Activated naive CD4-positive, alpha-beta T cell treated with anti-CD3 and anti-CD28 coated beads for 36 hours (primary cell): ENCODE measurements around the gene COL25A1. TPM values are rescaled to one million over a fixed set of nuclear protein-coding genes. Genes with fewer than 3 reads are reported as not detected.

ENCODE experiments used
- CTCF ChIA-PET: fragments of 350-600 bp; sonication (Branson Sonifier 250); formaldehyde crosslinking; loops from one replicate; lab custom pipeline; 2021; ENCODE audit warnings: antibody characterized with exemption; lab: Charles Lee
- DNase-seq: peaks from one replicate; pipeline ENCODE4 v3.0.0-alpha.2; 2020
- H3K27ac Mint-ChIP-seq: one replicate; pipeline ENCODE4 v1.8.0; 2021; ENCODE audit warnings: mild to moderate bottlenecking, mixed read lengths
- H3K27me3 Mint-ChIP-seq: one replicate; pipeline ENCODE4 v1.8.0; 2021; ENCODE audit warnings: low read depth, mixed read lengths
- H3K36me3 Mint-ChIP-seq: one replicate; pipeline ENCODE4 v1.8.0; 2021; ENCODE audit warnings: low read depth, mixed read lengths
- H3K4me1 Mint-ChIP-seq: one replicate; pipeline ENCODE4 v1.8.0; 2021; ENCODE audit warnings: low read depth, mixed read lengths
- H3K4me3 Mint-ChIP-seq: one replicate; pipeline ENCODE4 v1.8.0; 2021; ENCODE audit warnings: mild to moderate bottlenecking, moderate library complexity, mixed read lengths
- H3K9me3 Mint-ChIP-seq: one replicate; pipeline ENCODE4 v1.8.0; 2021; ENCODE audit warnings: mixed read lengths
- intact Hi-C: fragments of 100-400 bp; cut with micrococcal nuclease; formaldehyde crosslinking; loops from one replicate; pipeline ENCODE4 v1.15.1; 2023
- total RNA-seq, 2 experiments: library from RNA; stranded (reverse); gene quantifications; one replicate each; pipeline ENCODE4 v1.2.3, GENCODE V29; 2021

COL25A1 gene
- total RNA-seq, 2 experiments from 2014 or later, result not detected

- Mint-ChIP-seq H3K27me3 (no peaks in the 10 kb centered on the region), H3K4me3 (no peak overlapping the region), H3K9me3 (no peaks in the 10 kb centered on the region), H3K27ac (no peak overlapping the region), H3K4me1 (no peaks in the 10 kb centered on the region), H3K36me3 (no peaks in the 10 kb centered on the region)
- no peak for DNase-seq
- intact Hi-C loops, result no loop called here
- CTCF ChIA-PET, result no interaction called here
These were observed 249.2 kb downstream of the COL25A1 start for GRCh38 chr4:109053257-109053656.

GRCh38 chr4:109052821-109053220, 249.6 kb downstream of the COL25A1 start:
- no peak for DNase-seq
- Mint-ChIP-seq H3K4me1 (no peaks in the 10 kb centered on the region), H3K4me3 (no peak overlapping the region), H3K27me3 (no peaks in the 10 kb centered on the region), H3K27ac (no peak overlapping the region), H3K9me3 (no peaks in the 10 kb centered on the region), H3K36me3 (no peaks in the 10 kb centered on the region)
- intact Hi-C loops, result no loop called here
- CTCF ChIA-PET, result no interaction called here

GRCh38 chr4:109051054-109051453, 251.4 kb downstream of the COL25A1 start:
- DNase-seq, result no peak
- Mint-ChIP-seq H3K36me3 (no peaks in the 10 kb centered on the region), H3K27ac (no peak overlapping the region), H3K4me1 (peaks cover 7% of the 10 kb centered on the region), H3K4me3 (no peak overlapping the region), H3K9me3 (no peaks in the 10 kb centered on the region), H3K27me3 (no peaks in the 10 kb centered on the region)
- CTCF ChIA-PET, result no interaction called here
- intact Hi-C loops, result no loop called here

- Mint-ChIP-seq H3K27ac (no peak overlapping the region), H3K27me3 (no peaks in the 10 kb centered on the region), H3K4me3 (no peak overlapping the region), H3K4me1 (peaks cover 7% of the 10 kb centered on the region), H3K36me3 (no peaks in the 10 kb centered on the region), H3K9me3 (no peaks in the 10 kb centered on the region)
- DNase-seq, result no peak
- CTCF ChIA-PET, result no interaction called here
- intact Hi-C loops, result no loop called here
These were observed 252.5 kb downstream of the COL25A1 start for GRCh38 chr4:109049926-109050325.

GRCh38 chr4:109046471-109047201, 255.8 kb downstream of the COL25A1 start:
- Mint-ChIP-seq H3K36me3 (no peaks in the 10 kb centered on the region), H3K27me3 (no peaks in the 10 kb centered on the region), H3K9me3 (no peaks in the 10 kb centered on the region), H3K4me3 (no peak overlapping the region), H3K4me1 (peaks cover 7% of the 10 kb centered on the region), H3K27ac (no peak overlapping the region)
- intact Hi-C loops, result loop anchor here (2.0 kb wide), 1 partner anchor 74 kb away; no protein-coding TSS in a partner anchor
- CTCF ChIA-PET, result no interaction called here
- no peak for DNase-seq

GRCh38 chr4:109044431-109044830, 258.0 kb downstream of the COL25A1 start:
- DNase-seq, result no peak
- no peaks in the 10 kb centered on the region for H3K9me3 Mint-ChIP-seq
- no peak overlapping the region for H3K4me3 Mint-ChIP-seq

GRCh38 chr4:109043286-109043685, 259.2 kb downstream of the COL25A1 start:
- peaks cover 7% of the 10 kb centered on the region for H3K4me1 Mint-ChIP-seq
- H3K9me3 Mint-ChIP-seq, result no peaks in the 10 kb centered on the region
- no peak overlapping the region for H3K27ac Mint-ChIP-seq
- H3K27me3 Mint-ChIP-seq, result no peaks in the 10 kb centered on the region
- H3K4me3 Mint-ChIP-seq, result no peak overlapping the region
- CTCF ChIA-PET, result no interaction called here
- intact Hi-C loops, result no loop called here
- no peaks in the 10 kb centered on the region for H3K36me3 Mint-ChIP-seq
- DNase-seq, result no peak

More at GRCh38 chr4:109044431-109044830, 258.0 kb downstream of the COL25A1 start:
- intact Hi-C loops, result no loop called here
- CTCF ChIA-PET, result no interaction called here
- Mint-ChIP-seq H3K27ac (no peak overlapping the region), H3K36me3 (no peaks in the 10 kb centered on the region), H3K27me3 (no peaks in the 10 kb centered on the region), H3K4me1 (peaks cover 7% of the 10 kb centered on the region)

GRCh38 chr4:109041463-109042360, 260.7 kb downstream of the COL25A1 start:
- no peak for DNase-seq
- Mint-ChIP-seq H3K27me3 (no peaks in the 10 kb centered on the region), H3K9me3 (no peaks in the 10 kb centered on the region), H3K36me3 (no peaks in the 10 kb centered on the region), H3K27ac (no peak overlapping the region), H3K4me1 (peaks cover 4% of the 10 kb centered on the region), H3K4me3 (no peak overlapping the region)
- CTCF ChIA-PET, result no interaction called here
- intact Hi-C loops, result no loop called here

- H3K9me3 Mint-ChIP-seq, result no peaks in the 10 kb centered on the region
- intact Hi-C loops, result no loop called here
These were observed 262.0 kb downstream of the COL25A1 start for GRCh38 chr4:109040441-109040840.

GRCh38 chr4:109037026-109037425, 265.4 kb downstream of the COL25A1 start:
- no peak for DNase-seq
- no peaks in the 10 kb centered on the region for H3K36me3 Mint-ChIP-seq
- H3K27ac Mint-ChIP-seq, result no peak overlapping the region
- intact Hi-C loops, result no loop called here
- no peaks in the 10 kb centered on the region for H3K4me1 Mint-ChIP-seq
- H3K27me3 Mint-ChIP-seq, result no peaks in the 10 kb centered on the region
- no peak overlapping the region for H3K4me3 Mint-ChIP-seq
- CTCF ChIA-PET, result no interaction called here
- no peaks in the 10 kb centered on the region for H3K9me3 Mint-ChIP-seq

More at GRCh38 chr4:109040441-109040840, 262.0 kb downstream of the COL25A1 start:
- CTCF ChIA-PET, result no interaction called here
- Mint-ChIP-seq H3K4me3 (no peak overlapping the region), H3K27ac (no peak overlapping the region), H3K27me3 (no peaks in the 10 kb centered on the region), H3K4me1 (no peaks in the 10 kb centered on the region), H3K36me3 (no peaks in the 10 kb centered on the region)
- no peak for DNase-seq

- H3K4me1 Mint-ChIP-seq, result no peaks in the 10 kb centered on the region
- intact Hi-C loops, result no loop called here
These were observed 268.5 kb downstream of the COL25A1 start for GRCh38 chr4:109033993-109034392.

GRCh38 chr4:109032671-109033070, 269.8 kb downstream of the COL25A1 start:
- Mint-ChIP-seq H3K27me3 (no peaks in the 10 kb centered on the region), H3K36me3 (no peaks in the 10 kb centered on the region), H3K4me1 (no peaks in the 10 kb centered on the region), H3K4me3 (no peak overlapping the region), H3K27ac (no peak overlapping the region), H3K9me3 (no peaks in the 10 kb centered on the region)
- CTCF ChIA-PET, result no interaction called here
- intact Hi-C loops, result no loop called here
- DNase-seq, result no peak

More at GRCh38 chr4:109033993-109034392, 268.5 kb downstream of the COL25A1 start:
- Mint-ChIP-seq H3K27me3 (no peaks in the 10 kb centered on the region), H3K9me3 (no peaks in the 10 kb centered on the region), H3K4me3 (no peak overlapping the region), H3K27ac (no peak overlapping the region), H3K36me3 (no peaks in the 10 kb centered on the region)
- no peak for DNase-seq
- CTCF ChIA-PET, result no interaction called here
